ENCODE measurements around the gene GRK4.

Gene GRK4

GRCh38 chr4:3054169-3054759 is 90.9 kb downstream of the GRK4 start:
- H3K27me3 ChIP-seq (ENCODE audit: control insufficient read depth, insufficient read depth, low read length), result no peaks in the 10 kb centered on the region
- H3K9ac ChIP-seq, result no peak overlapping the region
- H3K36me3 ChIP-seq (ENCODE audit: control insufficient read depth, insufficient read depth, low read length), result no peaks in the 10 kb centered on the region
- no peak overlapping the region for H3K27ac ChIP-seq
- H3K4me2 ChIP-seq (ENCODE audit: low read length), result no peak overlapping the region
- H3K4me3 ChIP-seq (ENCODE audit: low read depth, low read length), result no peak overlapping the region
- no peaks in the 10 kb centered on the region for H3K79me2 ChIP-seq
- H2AFZ ChIP-seq, result no peak overlapping the region
- H3K9me3 ChIP-seq (ENCODE audit: control insufficient read depth, low read length), result no peaks in the 10 kb centered on the region
- TF ChIP-seq CTCF (IDR thresholded peaks at IDR 0.05), result no peak
- no peaks in the 10 kb centered on the region for H3K4me1 ChIP-seq

- Histone ChIP-seq H3K9ac (no peak overlapping the region), H3K4me3 (ENCODE audit: low read depth, low read length) (no peak overlapping the region), H3K9me3 (ENCODE audit: control insufficient read depth, low read length) (no peaks in the 10 kb centered on the region), H3K27ac (no peak overlapping the region), H3K36me3 (ENCODE audit: control insufficient read depth, insufficient read depth, low read length) (no peaks in the 10 kb centered on the region), H3K4me2 (ENCODE audit: low read length) (no peak overlapping the region), H3K4me1 (no peaks in the 10 kb centered on the region), H3K27me3 (ENCODE audit: control insufficient read depth, insufficient read depth, low read length) (no peaks in the 10 kb centered on the region), H3K79me2 (no peaks in the 10 kb centered on the region), H2AFZ (no peak overlapping the region)
- no peak for TF ChIP-seq CTCF (IDR thresholded peaks at IDR 0.05)
Measured at GRCh38 chr4:3059943-3060342, 96.6 kb downstream of the GRK4 start.

- Histone ChIP-seq H3K36me3 (ENCODE audit: control insufficient read depth, insufficient read depth, low read length) (no peaks in the 10 kb centered on the region), H3K4me2 (ENCODE audit: low read length) (no peak overlapping the region), H3K4me3 (ENCODE audit: low read depth, low read length) (no peak overlapping the region), H3K4me1 (no peaks in the 10 kb centered on the region), H3K27ac (no peak overlapping the region), H2AFZ (no peak overlapping the region), H3K9ac (no peak overlapping the region), H3K27me3 (ENCODE audit: control insufficient read depth, insufficient read depth, low read length) (no peaks in the 10 kb centered on the region), H3K79me2 (no peaks in the 10 kb centered on the region), H3K9me3 (ENCODE audit: control insufficient read depth, low read length) (no peaks in the 10 kb centered on the region)
- no peak for TF ChIP-seq CTCF (IDR thresholded peaks at IDR 0.05)
Measured at GRCh38 chr4:3060946-3061345, 97.6 kb downstream of the GRK4 start.

- Histone ChIP-seq H3K9me3 (ENCODE audit: control insufficient read depth, low read length) (no peaks in the 10 kb centered on the region), H3K4me1 (no peaks in the 10 kb centered on the region), H3K27me3 (ENCODE audit: control insufficient read depth, insufficient read depth, low read length) (no peaks in the 10 kb centered on the region), H3K9ac (no peak overlapping the region), H2AFZ (no peak overlapping the region), H3K4me2 (ENCODE audit: low read length) (no peak overlapping the region), H3K79me2 (no peaks in the 10 kb centered on the region), H3K27ac (no peak overlapping the region), H3K4me3 (ENCODE audit: low read depth, low read length) (no peak overlapping the region), H3K36me3 (ENCODE audit: control insufficient read depth, insufficient read depth, low read length) (no peaks in the 10 kb centered on the region)
- no peak for TF ChIP-seq CTCF (IDR thresholded peaks at IDR 0.05)
Measured at GRCh38 chr4:3062471-3062870, 99.1 kb downstream of the GRK4 start.

GRCh38 chr4:3065551-3065950 is 102.2 kb downstream of the GRK4 start:
- no peak overlapping the region for H3K9ac ChIP-seq
- H3K4me2 ChIP-seq (ENCODE audit: low read length), result no peak overlapping the region
- H2AFZ ChIP-seq, result no peak overlapping the region
- H3K9me3 ChIP-seq (ENCODE audit: control insufficient read depth, low read length), result no peaks in the 10 kb centered on the region
- no peak for TF ChIP-seq CTCF (IDR thresholded peaks at IDR 0.05)
- no peak overlapping the region for H3K4me3 ChIP-seq (ENCODE audit: low read depth, low read length)
- H3K4me1 ChIP-seq, result no peaks in the 10 kb centered on the region
- H3K27ac ChIP-seq, result no peak overlapping the region
- H3K27me3 ChIP-seq (ENCODE audit: control insufficient read depth, insufficient read depth, low read length), result no peaks in the 10 kb centered on the region
- H3K79me2 ChIP-seq, result no peaks in the 10 kb centered on the region
- H3K36me3 ChIP-seq (ENCODE audit: control insufficient read depth, insufficient read depth, low read length), result no peaks in the 10 kb centered on the region
